Sigmoid colon (tissue), 4 donors: Measurements from ENCODE around the gene GSX2.
"Not testable (repeated sequence)": the region's sequence is repeated elsewhere in the genome, so short reads cannot be mapped to it uniquely, and the experiment has no call there.

ENCODE experiments used
- CTCF ChIP-seq, 4 experiments: fragments of 450-650 bp in 3 of 4; fragments of 200-600 bp in 1 of 4; IDR thresholded peaks; one replicate each; pipeline ENCODE4 v1.5.1; 2016 to 2019; ENCODE audit warnings: antibody characterized with exemption in 4 of 4, mild to moderate bottlenecking in 3 of 4, moderate library complexity in 2 of 4
- EP300 ChIP-seq, 4 donors: sonication (generic); formaldehyde crosslinking; IDR thresholded peaks; one replicate each; pipeline ENCODE4 v1.6.1; 2017; ENCODE audit warnings: antibody characterized with exemption in 4 of 4
- POLR2A ChIP-seq, 2 donors: fragments of 450-650 bp; IDR thresholded peaks; one replicate each; pipeline ENCODE4 v1.6.1; 2016; ENCODE audit warnings: antibody characterized with exemption in 2 of 2, mild to moderate bottlenecking in 2 of 2, moderate library complexity in 2 of 2
- POLR2AphosphoS5 ChIP-seq, 4 donors: sonication (generic); formaldehyde crosslinking; IDR thresholded peaks; one replicate each; pipeline ENCODE4 v1.6.1; 2017; ENCODE audit warnings: antibody characterized with exemption in 4 of 4

- not testable (repeated sequence) for TF ChIP-seq POLR2A, CTCF, EP300, POLR2AphosphoS5 (IDR thresholded peaks at IDR 0.05)
These were observed 28.7 kb downstream of the GSX2 start for GRCh38 chr4:54128694-54129093.
